H1 (cell line): ENCODE data around the gene PRR14L. TPM values are rescaled to one million over a fixed set of nuclear protein-coding genes. Genes with fewer than 3 reads are reported as not detected.

ENCODE experiments used
- CTCF ChIA-PET: fragments of 300-600 bp; sonication (Branson Sonifier 250); formaldehyde crosslinking; loops from one replicate; lab custom pipeline; 2021; ENCODE audit not compliant: partially characterized antibody; lab: Charles Lee
- POLR2A ChIA-PET: fragments of 300-600 bp; sonication (Branson Sonifier 250); formaldehyde crosslinking; loops from one replicate; lab custom pipeline; 2021; ENCODE audit warnings: inconsistent platforms; ENCODE audit not compliant: partially characterized antibody; lab: Charles Lee
- DNase-seq, 2 experiments: peaks; one replicate each; pipeline versions ENCODE4 v3.0.0 to v3.0.0-alpha.2; 2010 to 2022; ENCODE audit warnings: low spot score in 2 of 2, low read depth in 1 of 2, mixed read lengths in 1 of 2
- FAIRE-seq: peaks from 2 replicates; lab custom pipeline; 2011; peaks lifted over from hg19 to GRCh38; lab: Jason Lieb, UNC
- H2AFZ ChIP-seq: 2 replicates; pipeline ENCODE4 v1.8.1; 2012; ENCODE audit warnings: low read length, inconsistent platforms
- H2AK5ac ChIP-seq: 2 replicates; pipeline ENCODE4 v1.6.1; 2013; ENCODE audit warnings: low read depth, low read length
- H2BK120ac ChIP-seq: replicated peaks from 2 replicates; pipeline ENCODE3; 2013; ENCODE audit warnings: low read depth, low read length, inconsistent platforms
- H2BK12ac ChIP-seq: 2 replicates; pipeline ENCODE4 v1.6.1; 2013; ENCODE audit warnings: low read depth, low read length
- H2BK15ac ChIP-seq: 2 replicates; pipeline ENCODE4 v1.6.1; 2013; ENCODE audit warnings: low read length
- H2BK20ac ChIP-seq: 2 replicates; pipeline ENCODE4 v1.6.1; 2013; ENCODE audit warnings: low read length
- H2BK5ac ChIP-seq: 2 replicates; pipeline ENCODE4 v1.6.1; 2013; ENCODE audit warnings: low read depth, low read length
- H3K14ac ChIP-seq: 2 replicates; pipeline ENCODE4 v1.6.1; 2013; ENCODE audit warnings: inconsistent platforms; ENCODE audit not compliant: insufficient read length
- H3K18ac ChIP-seq: 2 replicates; pipeline ENCODE4 v1.6.1; 2013; ENCODE audit warnings: low read length; ENCODE audit errors: extremely low read depth
- H3K23ac ChIP-seq: 2 replicates; pipeline ENCODE4 v1.6.1; 2013; ENCODE audit warnings: inconsistent platforms; ENCODE audit not compliant: insufficient read length
- H3K23me2 ChIP-seq: 2 replicates; pipeline ENCODE4 v1.6.1; 2013; ENCODE audit warnings: low read depth, low read length
- H3K27ac ChIP-seq: 2 replicates; pipeline ENCODE4 v1.6.1; 2011; ENCODE audit warnings: low read depth, low read length, inconsistent platforms
- H3K27me3 ChIP-seq, 4 experiments: replicated peaks in 1 of 4; 1 replicate in 1 of 4; 2 replicates in 3 of 4; pipeline versions ENCODE4 v1.6.1 to v1.8.1; 2011 to 2013; ENCODE audit warnings: low read length in 3 of 4, mild to moderate bottlenecking in 3 of 4, inconsistent platforms in 2 of 4, mixed read lengths in 2 of 4, moderate library complexity in 1 of 4; ENCODE audit not compliant: control insufficient read depth in 3 of 4, insufficient read depth in 3 of 4; ENCODE audit errors: extremely low read depth in 1 of 4
- H3K36me3 ChIP-seq, 4 experiments: 2 replicates each; pipeline versions ENCODE4 v1.6.1 to v1.8.1; 2011 to 2013; ENCODE audit warnings: mild to moderate bottlenecking in 4 of 4, low read length in 3 of 4, moderate library complexity in 2 of 4, control low read depth in 1 of 4, inconsistent platforms in 1 of 4; ENCODE audit not compliant: insufficient read depth in 4 of 4, control insufficient read depth in 2 of 4
- H3K4ac ChIP-seq: replicated peaks from 2 replicates; pipeline ENCODE3; 2013; ENCODE audit warnings: low read length, low read depth, mixed read lengths, inconsistent platforms; ENCODE audit not compliant: insufficient read length
- H3K4me1 ChIP-seq, 4 experiments: replicated peaks in 1 of 4; 1 replicate in 1 of 4; 2 replicates in 3 of 4; pipeline versions ENCODE4 v1.6.1 to v1.8.1; 2011 to 2013; ENCODE audit warnings: low read length in 3 of 4, inconsistent platforms in 2 of 4, mixed read lengths in 1 of 4; ENCODE audit not compliant: insufficient read depth in 4 of 4, control insufficient read depth in 3 of 4
- H3K4me2 ChIP-seq, 2 experiments: 2 replicates each; pipeline versions ENCODE4 v1.6.1 to v1.8.1; 2011 to 2013; ENCODE audit warnings: low read depth in 2 of 2, low read length in 2 of 2, control low read depth in 1 of 2, inconsistent platforms in 1 of 2, mild to moderate bottlenecking in 1 of 2; ENCODE audit not compliant: insufficient read depth in 1 of 2
- H3K4me3 ChIP-seq, 4 experiments: fragments of 200-600, 300-600 bp in 1 of 4; sonication (generic), shearing (Covaris generic), sonication (Bioruptor Twin) in 1 of 4; 2 replicates each; pipeline versions ENCODE4 v1.5.1 to v1.8.1; 2011 to 2016; ENCODE audit warnings: low read length in 4 of 4, low read depth in 3 of 4, control low read depth in 2 of 4, inconsistent platforms in 2 of 4, mild to moderate bottlenecking in 2 of 4, mixed read lengths in 1 of 4, moderate library complexity in 1 of 4; ENCODE audit not compliant: insufficient read depth in 2 of 4; ENCODE audit errors: extremely low read depth in 1 of 4
- H3K56ac ChIP-seq: replicated peaks from 2 replicates; pipeline ENCODE3; 2013; ENCODE audit warnings: low read depth, mild to moderate bottlenecking, mixed read lengths, low read length, inconsistent platforms; ENCODE audit not compliant: insufficient read length
- H3K79me1 ChIP-seq: 2 replicates; pipeline ENCODE4 v1.6.1; 2013; ENCODE audit warnings: low read depth, low read length, control low read depth
- H3K79me2 ChIP-seq, 2 experiments: 2 replicates each; pipeline versions ENCODE4 v1.6.1 to v1.8.1; 2012 to 2013; ENCODE audit warnings: low read length in 2 of 2, mild to moderate bottlenecking in 2 of 2, inconsistent platforms in 1 of 2; ENCODE audit not compliant: insufficient read depth in 2 of 2, control insufficient read depth in 1 of 2
- H3K9ac ChIP-seq, 4 experiments: replicated peaks in 1 of 4; 1 replicate in 1 of 4; 2 replicates in 3 of 4; pipeline versions ENCODE4 v1.6.1 to v1.8.1; 2011 to 2013; ENCODE audit warnings: low read depth in 3 of 4, low read length in 3 of 4, control low read depth in 2 of 4, mild to moderate bottlenecking in 2 of 4, moderate library complexity in 2 of 4, inconsistent platforms in 1 of 4; ENCODE audit errors: extremely low read depth in 1 of 4
- H3K9me3 ChIP-seq, 2 experiments: 2 replicates each; pipeline versions ENCODE4 v1.6.1 to v1.8.1; 2012 to 2013; ENCODE audit warnings: mild to moderate bottlenecking in 2 of 2, moderate library complexity in 2 of 2, control low read depth in 1 of 2, inconsistent platforms in 1 of 2, low read depth in 1 of 2, low read length in 1 of 2, mixed read lengths in 1 of 2; ENCODE audit not compliant: insufficient read depth in 2 of 2
- H4K20me1 ChIP-seq, 2 experiments: replicated peaks in 1 of 2; 2 replicates each; pipeline versions ENCODE3 to v1.8.1; 2011 to 2013; ENCODE audit warnings: inconsistent platforms in 2 of 2, low read length in 2 of 2, mild to moderate bottlenecking in 1 of 2; ENCODE audit not compliant: insufficient read depth in 2 of 2, control insufficient read depth in 1 of 2
- H4K5ac ChIP-seq: 2 replicates; pipeline ENCODE4 v1.6.1; 2013; ENCODE audit warnings: low read length, low read depth, mixed read lengths, inconsistent platforms; ENCODE audit not compliant: insufficient read length
- H4K8ac ChIP-seq: 2 replicates; pipeline ENCODE4 v1.8.0; 2013; ENCODE audit warnings: mild to moderate bottlenecking, moderate library complexity, low read length, inconsistent platforms; ENCODE audit not compliant: insufficient read depth; ENCODE audit errors: extremely low read depth
- H4K91ac ChIP-seq: replicated peaks from 2 replicates; pipeline ENCODE3; 2013; ENCODE audit warnings: low read length, mixed read lengths, inconsistent platforms; ENCODE audit not compliant: insufficient read length
- ASH2L ChIP-seq: fragments of 200-600, 300-600 bp; sonication (generic); IDR thresholded peaks from one replicate; pipeline ENCODE4 v1.7.1; 2017; ENCODE audit warnings: low read length
- BCL11A ChIP-seq, 2 experiments: IDR thresholded peaks; one replicate each; pipeline ENCODE4 v1.6.1; 2011; ENCODE audit warnings: low read depth in 2 of 2, low read length in 2 of 2, mild to moderate bottlenecking in 2 of 2
- BRCA1 ChIP-seq: IDR thresholded peaks from 2 replicates; pipeline ENCODE4 v1.6.1; 2012; ENCODE audit warnings: low read depth, low read length, improper control_type of control experiment
- EP300 ChIP-seq, 2 experiments: IDR thresholded peaks; 1 replicate in 1 of 2; 2 replicates in 1 of 2; pipeline ENCODE4 v1.6.1; 2011 to 2012; ENCODE audit warnings: low read depth in 2 of 2, low read length in 2 of 2, mild to moderate bottlenecking in 2 of 2, borderline replicate concordance in 1 of 2, inconsistent platforms in 1 of 2, moderate library complexity in 1 of 2
- EZH2 ChIP-seq: fragments of 200-600 bp; sonication (generic); IDR thresholded peaks from 2 replicates; pipeline ENCODE4 v1.7.1; 2012; ENCODE audit warnings: low read depth, mild to moderate bottlenecking, moderate library complexity, low read length, inconsistent platforms; ENCODE audit not compliant: severe bottlenecking
- RNF2 ChIP-seq: fragments of 200-900, 300-1000 bp; sonication (generic); IDR thresholded peaks from 2 replicates; pipeline ENCODE4 v1.7.1; 2016; ENCODE audit warnings: borderline replicate concordance, low read depth, mild to moderate bottlenecking, antibody characterized with exemption, low read length; ENCODE audit not compliant: poor library complexity, severe bottlenecking; ENCODE audit errors: missing control alignments
- SIN3A ChIP-seq, 2 experiments: IDR thresholded peaks in 1 of 2; conservative IDR thresholded peaks in 1 of 2; 2 replicates each; pipeline ENCODE4 v1.6.1; 2011 to 2012; ENCODE audit warnings: low read length in 2 of 2, improper control_type of control experiment in 1 of 2, low read depth in 1 of 2, mild to moderate bottlenecking in 1 of 2
- SP4 ChIP-seq: IDR thresholded peaks from 2 replicates; pipeline ENCODE4 v1.6.1; 2012; ENCODE audit warnings: low read length, inconsistent platforms
- YY1 ChIP-seq: IDR thresholded peaks from 2 replicates; pipeline ENCODE4 v1.6.1; 2011; ENCODE audit warnings: low read depth, mild to moderate bottlenecking, low read length
- ZNF274 ChIP-seq: IDR thresholded peaks from 2 replicates; pipeline ENCODE4 v1.7.0; 2012; ENCODE audit warnings: low read length, borderline replicate concordance; ENCODE audit errors: extremely low read depth
- WGBS, 2 experiments: shearing (Covaris generic) in 1 of 2; methylation state at CpG; one replicate each; pipeline versions ENCODE4 v1.1.6 to v1.1.7; 2013 to 2015; ENCODE audit warnings: low lambda C conversion rate in 2 of 2, mixed read lengths in 2 of 2, inconsistent platforms in 1 of 2, low coverage in 1 of 2, missing lambda C conversion rate in 1 of 2; ENCODE audit not compliant: insufficient replicate concordance in 2 of 2, insufficient coverage in 1 of 2, insufficient read length in 1 of 2; ENCODE audit errors: extremely low coverage in 1 of 2, missing lambda C conversion rate in 1 of 2; 5-methylcytosine and 5-hydroxymethylcytosine counted together
- polyA plus RNA-seq, 7 experiments: library from polyadenylated mRNA; depleted of rRNA in 3 of 7; stranded (reverse) in 5 of 7; unstranded in 2 of 7; fragments of >200 nt in 5 of 7; fragments of 200-250 nt in 2 of 7; gene quantifications; 1 replicate in 5 of 7; 2 replicates in 1 of 7; 4 replicates in 1 of 7; pipeline versions ENCODE4 v1.2.1 to v1.2.3, GENCODE V29; 2011 to 2013; ENCODE audit warnings: missing spikeins in 2 of 7, mixed read lengths in 2 of 7
- total RNA-seq: library from RNA; stranded (reverse); fragmentation: NEBNext Ultra II Directional; extraction: Animal tissue kit (Norgen Biotek cat#: 25700); gene quantifications from 2 replicates; pipeline ENCODE4 v1.2.1, GENCODE V29; 2021
- TF ChIP-seq, protein P1 (sequence below), 3 experiments: IDR thresholded peaks; 1 replicate in 2 of 3; 2 replicates in 1 of 3; pipeline versions ENCODE4 v1.5.1 to v1.6.1; 2011; ENCODE audit warnings: low read length in 3 of 3, mild to moderate bottlenecking in 3 of 3, inconsistent platforms in 2 of 3, low read depth in 1 of 3, moderate library complexity in 1 of 3; ENCODE audit not compliant: insufficient read depth in 1 of 3; ENCODE audit errors: control extremely low read depth in 1 of 3

Gene PRR14L
- total and polyA plus RNA-seq, 2 of the 8 experiments (the other 6 are each of a cell fraction or from before 2014, with no cell fraction given) = 26.5 to 98.6 TPM

- no peak overlapping the region for H3K27ac ChIP-seq
- H2AK5ac ChIP-seq = no peak overlapping the region
- 96% methylated on average over 3 of the region's 3 CpGs; no CpG with 5 or more reads in 1 of the 2 experiments for WGBS, 2 experiments
- H4K91ac ChIP-seq = no peak overlapping the region
- CTCF ChIA-PET = no interaction called here
- H3K18ac ChIP-seq = no peak overlapping the region
- H3K4me2 ChIP-seq = no peak overlapping the region
- H3K9ac ChIP-seq = no peak overlapping the region
- H3K14ac ChIP-seq = no peak overlapping the region
- POLR2A ChIA-PET = no interaction called here
- peaks cover 18 to 89% of the 10 kb centered on the region in 2 experiments for H3K79me2 ChIP-seq
- no peak overlapping the region for H3K4ac ChIP-seq
- no peak overlapping the region for H2BK120ac ChIP-seq
- H3K4me3 ChIP-seq = no peak overlapping the region
- H3K56ac ChIP-seq = no peak overlapping the region
- peaks cover 7 to 43% (median 16%) of the 10 kb centered on the region in 4 experiments for H3K36me3 ChIP-seq
- no peak overlapping the region for H2BK12ac ChIP-seq
- H2BK15ac ChIP-seq = no peak overlapping the region
- no peaks in the 10 kb centered on the region for H3K23me2 ChIP-seq
- no peak overlapping the region for H3K23ac ChIP-seq
- H4K5ac ChIP-seq = no peak overlapping the region
- DNase-seq (no peak), FAIRE-seq (no peak)
- no peak overlapping the region for H2BK5ac ChIP-seq
- H3K9me3 ChIP-seq = no peaks in the 10 kb centered on the region
- H3K4me1 ChIP-seq = peaks cover 0 to 2% (median 0%) of the 10 kb centered on the region in 4 experiments; a peak in 1 of 7 replicates
- no peaks in the 10 kb centered on the region for H3K27me3 ChIP-seq
- H2BK20ac ChIP-seq = no peak overlapping the region
- peaks cover 3% of the 10 kb centered on the region; the same call in 1 of the 2 replicates for H3K79me1 ChIP-seq
- no peak overlapping the region for H4K8ac ChIP-seq
- TF ChIP-seq BRCA1 (no peak), ASH2L (no peak), RNF2 (no peak), EP300 (IDR thresholded peaks at IDR 0.05; ENCODE audit: borderline replicate concordance in 1 of 2, low read depth in 2 of 2, low read length in 2 of 2) (no peak), SIN3A (conservative IDR thresholded peaks at IDR 0.05 in 1 of 2, IDR thresholded peaks at IDR 0.05 in 1 of 2; ENCODE audit: low read depth in 1 of 2, low read length in 2 of 2) (no peak), BCL11A (IDR thresholded peaks at IDR 0.05; ENCODE audit: low read depth in 2 of 2, low read length in 2 of 2) (no peak), ZNF274 (no peak), EZH2 (no peak), YY1 (no peak), SP4 (no peak)
- TF ChIP-seq, protein P1, sequence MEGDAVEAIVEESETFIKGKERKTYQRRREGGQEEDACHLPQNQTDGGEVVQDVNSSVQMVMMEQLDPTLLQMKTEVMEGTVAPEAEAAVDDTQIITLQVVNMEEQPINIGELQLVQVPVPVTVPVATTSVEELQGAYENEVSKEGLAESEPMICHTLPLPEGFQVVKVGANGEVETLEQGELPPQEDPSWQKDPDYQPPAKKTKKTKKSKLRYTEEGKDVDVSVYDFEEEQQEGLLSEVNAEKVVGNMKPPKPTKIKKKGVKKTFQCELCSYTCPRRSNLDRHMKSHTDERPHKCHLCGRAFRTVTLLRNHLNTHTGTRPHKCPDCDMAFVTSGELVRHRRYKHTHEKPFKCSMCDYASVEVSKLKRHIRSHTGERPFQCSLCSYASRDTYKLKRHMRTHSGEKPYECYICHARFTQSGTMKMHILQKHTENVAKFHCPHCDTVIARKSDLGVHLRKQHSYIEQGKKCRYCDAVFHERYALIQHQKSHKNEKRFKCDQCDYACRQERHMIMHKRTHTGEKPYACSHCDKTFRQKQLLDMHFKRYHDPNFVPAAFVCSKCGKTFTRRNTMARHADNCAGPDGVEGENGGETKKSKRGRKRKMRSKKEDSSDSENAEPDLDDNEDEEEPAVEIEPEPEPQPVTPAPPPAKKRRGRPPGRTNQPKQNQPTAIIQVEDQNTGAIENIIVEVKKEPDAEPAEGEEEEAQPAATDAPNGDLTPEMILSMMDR (IDR thresholded peaks at IDR 0.05; ENCODE audit: control extremely low read depth in 1 of 3, insufficient read depth in 1 of 3, low read depth in 1 of 3, low read length in 3 of 3) = no peak
- TF ChIP-seq, all 59 proteins: peak for 0
- peaks cover 4 to 7% of the 10 kb centered on the region in 2 experiments for H4K20me1 ChIP-seq
- no peak overlapping the region for H2AFZ ChIP-seq
Measured at GRCh38 chr22:31742115-31742514, 7.8 kb downstream of the PRR14L start.
